GM18870 (cell line): ENCODE data around the gene RASAL2.
A peak's percentile ranks its signal among the peaks of the same experiment; 100 is the strongest.
"Not testable (repeated sequence)": the region's sequence is repeated elsewhere in the genome, so short reads cannot be mapped to it uniquely, and the experiment has no call there.

Experiments used
- ATAC-seq: cut with Tn5 transposase; IDR thresholded peaks from one replicate; pipeline ENCODE4 v1.9.1; 2021; ENCODE audit warnings: moderate library complexity; ENCODE audit not compliant: unreplicated experiment

Gene RASAL2

GRCh38 chr1:178109348-178110143 lies 15.6 kb downstream of the RASAL2 start:
- no peak for ATAC-seq

- ATAC-seq = no peak
Measured at GRCh38 chr1:178115260-178115659, 21.4 kb downstream of the RASAL2 start.

- ATAC-seq = no peak
Measured at GRCh38 chr1:178118524-178118923, 24.6 kb downstream of the RASAL2 start.

- ATAC-seq = no peak
Measured at GRCh38 chr1:178119628-178120027, 25.7 kb downstream of the RASAL2 start.

GRCh38 chr1:178120088-178120487 lies 26.2 kb downstream of the RASAL2 start:
- no peak for ATAC-seq

- ATAC-seq = not testable (repeated sequence)
Measured at GRCh38 chr1:178120520-178121052, 26.7 kb downstream of the RASAL2 start.

GRCh38 chr1:178121883-178122282 lies 28.0 kb downstream of the RASAL2 start:
- no peak for ATAC-seq

- peak; percentile 75 for ATAC-seq
Measured at GRCh38 chr1:178122283-178122682, 28.4 kb downstream of the RASAL2 start.

- no peak for ATAC-seq
Measured at GRCh38 chr1:178124115-178124514, 30.2 kb downstream of the RASAL2 start.

- no peak for ATAC-seq
Measured at GRCh38 chr1:178126261-178126660, 32.4 kb downstream of the RASAL2 start.

GRCh38 chr1:178126741-178127185 lies 32.9 kb downstream of the RASAL2 start:
- no peak for ATAC-seq

GRCh38 chr1:178127482-178128191 lies 33.7 kb downstream of the RASAL2 start:
- ATAC-seq = no peak

GRCh38 chr1:178133239-178133989 lies 39.5 kb downstream of the RASAL2 start:
- ATAC-seq = no peak

GRCh38 chr1:178134061-178134460 lies 40.2 kb downstream of the RASAL2 start:
- no peak for ATAC-seq

GRCh38 chr1:178137238-178137637 lies 43.3 kb downstream of the RASAL2 start:
- ATAC-seq = no peak

GRCh38 chr1:178142806-178143205 lies 48.9 kb downstream of the RASAL2 start:
- ATAC-seq = no peak

GRCh38 chr1:178143730-178144690 lies 50.1 kb downstream of the RASAL2 start:
- peak; percentile 61 for ATAC-seq

- ATAC-seq = no peak
Measured at GRCh38 chr1:178145605-178146004, 51.7 kb downstream of the RASAL2 start.

- ATAC-seq = no peak
Measured at GRCh38 chr1:178146436-178146835, 52.5 kb downstream of the RASAL2 start.

- no peak for ATAC-seq
Measured at GRCh38 chr1:178150610-178151009, 56.7 kb downstream of the RASAL2 start.
